H9 (cell line): ENCODE measurements around the gene TRAPPC2. TPM values are rescaled to one million over a fixed set of nuclear protein-coding genes. Genes with fewer than 3 reads are reported as not detected.

Experiments
- DNase-seq: peaks from one replicate; pipeline ENCODE4 v3.0.0-alpha.2; 2017
- H2AFZ ChIP-seq: one replicate; pipeline ENCODE4 v1.6.1; 2013; ENCODE audit warnings: mild to moderate bottlenecking, low read length, control low read depth, moderate library complexity
- H2AK5ac ChIP-seq: 2 replicates; pipeline ENCODE4 v1.6.1; 2013; ENCODE audit warnings: low read length, control low read depth, mixed read lengths; ENCODE audit not compliant: insufficient read length
- H2BK120ac ChIP-seq: one replicate; pipeline ENCODE4 v1.6.1; 2013; ENCODE audit warnings: low read depth, mild to moderate bottlenecking, low read length, control low read depth, inconsistent platforms; ENCODE audit not compliant: poor library complexity, severe bottlenecking
- H2BK12ac ChIP-seq: 2 replicates; pipeline ENCODE4 v1.6.1; 2013; ENCODE audit warnings: low read length, control low read depth, mixed read lengths, low read depth; ENCODE audit not compliant: insufficient read length
- H2BK15ac ChIP-seq: 2 replicates; pipeline ENCODE4 v1.6.1; 2013; ENCODE audit warnings: low read depth, low read length, control low read depth
- H2BK20ac ChIP-seq: one replicate; pipeline ENCODE4 v1.6.1; 2013; ENCODE audit warnings: low read depth, mild to moderate bottlenecking, low read length, control low read depth, inconsistent platforms; ENCODE audit not compliant: poor library complexity, severe bottlenecking
- H2BK5ac ChIP-seq: 2 replicates; pipeline ENCODE4 v1.6.1; 2013; ENCODE audit warnings: low read length, control low read depth, mixed read lengths; ENCODE audit not compliant: insufficient read length
- H3K14ac ChIP-seq: 2 replicates; pipeline ENCODE4 v1.6.1; 2013; ENCODE audit warnings: low read length, control low read depth; ENCODE audit not compliant: insufficient read depth
- H3K18ac ChIP-seq: 2 replicates; pipeline ENCODE4 v1.6.1; 2013; ENCODE audit warnings: low read depth, mild to moderate bottlenecking, mixed read lengths, low read length, control low read depth; ENCODE audit not compliant: insufficient read length
- H3K23ac ChIP-seq: 2 replicates; pipeline ENCODE4 v1.6.1; 2013; ENCODE audit warnings: low read length, control low read depth, mixed read lengths, low read depth; ENCODE audit not compliant: insufficient read length
- H3K23me2 ChIP-seq: 2 replicates; pipeline ENCODE4 v1.6.1; 2013; ENCODE audit warnings: low read depth, mild to moderate bottlenecking, mixed read lengths, low read length, control low read depth; ENCODE audit not compliant: insufficient read length, poor library complexity, severe bottlenecking
- H3K27ac ChIP-seq: 2 replicates; pipeline ENCODE4 v1.5.1; 2013; ENCODE audit warnings: low read length, control low read depth, mixed read lengths, low read depth; ENCODE audit not compliant: insufficient read length
- H3K27me3 ChIP-seq: 2 replicates; pipeline ENCODE4 v1.6.1; 2013; ENCODE audit warnings: low read length, control low read depth, inconsistent platforms; ENCODE audit not compliant: insufficient read depth
- H3K4ac ChIP-seq: 2 replicates; pipeline ENCODE4 v1.6.1; 2013; ENCODE audit warnings: low read depth, mild to moderate bottlenecking, control low read depth, inconsistent platforms, low read length, moderate library complexity
- H3K4me1 ChIP-seq: 2 replicates; pipeline ENCODE4 v1.6.1; 2013; ENCODE audit warnings: low read length, control low read depth, inconsistent platforms; ENCODE audit not compliant: insufficient read depth
- H3K4me2 ChIP-seq: 2 replicates; pipeline ENCODE4 v1.6.1; 2013; ENCODE audit warnings: low read length, control low read depth, mixed read lengths; ENCODE audit not compliant: insufficient read length, insufficient read depth
- H3K56ac ChIP-seq: 2 replicates; pipeline ENCODE4 v1.6.1; 2013; ENCODE audit warnings: low read depth, mild to moderate bottlenecking, mixed read lengths, low read length, control low read depth; ENCODE audit not compliant: insufficient read length
- H3K79me1 ChIP-seq: 2 replicates; pipeline ENCODE4 v1.6.1; 2013; ENCODE audit warnings: low read depth, mild to moderate bottlenecking, moderate library complexity, low read length, control low read depth, inconsistent platforms; ENCODE audit not compliant: insufficient read depth, poor library complexity, severe bottlenecking
- H3K79me2 ChIP-seq: 2 replicates; pipeline ENCODE4 v1.6.1; 2013; ENCODE audit warnings: low read length, control low read depth, inconsistent platforms; ENCODE audit not compliant: insufficient read depth
- H3K9ac ChIP-seq: 2 replicates; pipeline ENCODE4 v1.6.1; 2013; ENCODE audit warnings: low read length, control low read depth, mixed read lengths; ENCODE audit not compliant: insufficient read length; ENCODE audit errors: extremely low read depth
- H3K9me3 ChIP-seq: one replicate; pipeline ENCODE4 v1.6.1; 2013; ENCODE audit warnings: low read depth, low read length, inconsistent platforms; ENCODE audit not compliant: control insufficient read depth
- H3T11ph ChIP-seq: one replicate; pipeline ENCODE4 v1.6.1; 2013; ENCODE audit warnings: mild to moderate bottlenecking, low read length, control low read depth, inconsistent platforms
- H4K20me1 ChIP-seq: one replicate; pipeline ENCODE4 v1.6.1; 2013; ENCODE audit not compliant: control insufficient read depth, insufficient read length, insufficient read depth
- H4K5ac ChIP-seq: 2 replicates; pipeline ENCODE4 v1.6.1; 2013; ENCODE audit warnings: low read depth, mild to moderate bottlenecking, mixed read lengths, low read length, control low read depth; ENCODE audit not compliant: insufficient read length
- H4K8ac ChIP-seq: replicated peaks from 2 replicates; pipeline ENCODE4 v1.6.1; 2013; ENCODE audit warnings: low read length, control low read depth, mixed read lengths, low read depth; ENCODE audit not compliant: insufficient read length
- H4K91ac ChIP-seq: 2 replicates; pipeline ENCODE4 v1.6.1; 2013; ENCODE audit warnings: low read depth, mild to moderate bottlenecking, moderate library complexity, mixed read lengths, low read length, control low read depth; ENCODE audit not compliant: insufficient read length
- H3K27ac Mint-ChIP-seq, 3 experiments: 2 replicates in 2 of 3; 3 replicates in 1 of 3; pipeline ENCODE4 v1.8.0; 2020 to 2021; ENCODE audit warnings: mixed read lengths in 3 of 3, mild to moderate bottlenecking in 1 of 3, moderate library complexity in 1 of 3
- H3K27me3 Mint-ChIP-seq: 2 replicates; pipeline ENCODE4 v1.8.0; 2021; ENCODE audit warnings: low read depth, mild to moderate bottlenecking, moderate library complexity, mixed read lengths
- H3K36me3 Mint-ChIP-seq, 3 experiments: 2 replicates in 2 of 3; 3 replicates in 1 of 3; pipeline ENCODE4 v1.8.0; 2020 to 2021; ENCODE audit warnings: low read depth in 3 of 3, mixed read lengths in 3 of 3; ENCODE audit not compliant: insufficient read depth in 1 of 3
- H3K4me1 Mint-ChIP-seq, 2 experiments: 2 replicates each; pipeline ENCODE4 v1.8.0; 2020; ENCODE audit warnings: mixed read lengths in 2 of 2
- H3K4me3 Mint-ChIP-seq, 2 experiments: 2 replicates in 1 of 2; 3 replicates in 1 of 2; pipeline ENCODE4 v1.8.0; 2020 to 2021; ENCODE audit warnings: mild to moderate bottlenecking in 2 of 2, mixed read lengths in 2 of 2, moderate library complexity in 1 of 2
- H3K9me3 Mint-ChIP-seq, 2 experiments: 2 replicates in 1 of 2; 3 replicates in 1 of 2; pipeline ENCODE4 v1.8.0; 2020; ENCODE audit warnings: mild to moderate bottlenecking in 2 of 2, mixed read lengths in 2 of 2, moderate library complexity in 1 of 2
- CTCF ChIP-seq: fragments of 200-600 bp; sonication (generic); conservative IDR thresholded peaks from 3 replicates; pipeline ENCODE4 v1.8.0; 2021; ENCODE audit warnings: antibody characterized with exemption, mild to moderate bottlenecking
- WGBS: extraction: QIAGEN DNeasy Blood & Tissue Kit; methylation state at CpG from one replicate; pipeline ENCODE4 v1.1.7; 2013; ENCODE audit warnings: missing lambda C conversion rate, low lambda C conversion rate, mixed read lengths; ENCODE audit not compliant: insufficient read length; ENCODE audit errors: extremely low coverage; 5-methylcytosine and 5-hydroxymethylcytosine counted together
- total RNA-seq: library from RNA; stranded (reverse); gene quantifications from 2 replicates; pipeline ENCODE4 v1.2.1, GENCODE V29; 2021

Gene TRAPPC2
- total RNA-seq, 1 experiment from 2014 or later = 13.3 TPM

DNA sequence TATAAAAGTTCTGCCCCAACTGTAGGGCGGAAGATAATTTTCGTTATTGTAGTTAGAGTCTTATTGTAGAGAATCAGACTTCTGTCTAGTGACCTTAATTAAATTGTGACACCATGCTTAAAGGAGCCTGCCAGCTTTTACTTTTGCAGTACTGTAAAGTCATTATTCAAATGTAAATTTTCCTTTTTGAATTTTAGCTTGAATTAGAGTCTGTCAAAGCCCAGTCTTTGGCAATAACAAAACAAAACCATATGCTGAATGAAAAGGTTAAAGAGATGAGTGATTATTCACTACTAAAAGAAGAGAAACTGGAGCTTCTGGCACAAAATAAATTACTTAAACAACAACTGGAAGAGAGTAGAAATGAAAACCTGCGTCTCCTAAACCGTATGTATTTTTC, 22.0 kb upstream of the TRAPPC2 start:
- Histone ChIP-seq H2BK12ac (no peak overlapping the region), H3K4ac (no peak overlapping the region), H4K8ac (no peak overlapping the region), H3K9ac (no peak overlapping the region), H3K56ac (no peak overlapping the region), H3K79me2 (0 out of 2 replicates have a peak, but pooled peaks cover 2% of the 10 kb centered on the region), H2BK120ac (no peak overlapping the region), H2BK20ac (no peak overlapping the region), H4K91ac (no peak overlapping the region), H2BK5ac (no peak overlapping the region), H3K4me2 (no peak overlapping the region), H3K23me2 (no peaks in the 10 kb centered on the region), H4K20me1 (no peaks in the 10 kb centered on the region), H2BK15ac (no peak overlapping the region), H3K27me3 (no peaks in the 10 kb centered on the region; the same call in 1 of the 2 replicates), H3K23ac (no peak overlapping the region), H3K18ac (no peak overlapping the region), H3K27ac (no peak overlapping the region), H3T11ph (no peak overlapping the region), H3K4me1 (peaks cover 8% of the 10 kb centered on the region; the same call in 1 of the 2 replicates), H3K79me1 (no peaks in the 10 kb centered on the region), H2AK5ac (no peak overlapping the region), H3K14ac (no peak overlapping the region), H2AFZ (no peak overlapping the region), H3K9me3 (no peaks in the 10 kb centered on the region), H4K5ac (no peak overlapping the region)
- H3K27ac Mint-ChIP-seq = no peak overlapping the region
- no peak for DNase-seq
- H3K36me3 Mint-ChIP-seq = peaks cover 9 to 72% (median 48%) of the 10 kb centered on the region in 3 experiments; a peak in 6 of 7 replicates
- H3K27me3 Mint-ChIP-seq = no peaks in the 10 kb centered on the region
- H3K4me3 Mint-ChIP-seq = no peak overlapping the region
- H3K4me1 Mint-ChIP-seq = peaks cover 22 to 27% of the 10 kb centered on the region in 2 experiments
- peaks cover 17 to 39% of the 10 kb centered on the region in 2 experiments for H3K9me3 Mint-ChIP-seq
- WGBS = no CpG with 5 or more reads among the region's 4 CpGs
- TF ChIP-seq CTCF = no peak
